DOHH2 (cell line): Measurements from ENCODE around the gene CHMP6.

ENCODE experiments used
- H3F3A ChIP-seq: fragments of 200-600 bp; sonication (generic), shearing (Covaris generic); 2 replicates; pipeline ENCODE4 v1.6.0; 2016; ENCODE audit warnings: antibody characterized with exemption, mild to moderate bottlenecking; ENCODE audit not compliant: control insufficient read depth, insufficient read depth
- H3K27ac ChIP-seq: fragments of 200-600 bp; sonication (generic); 2 replicates; pipeline ENCODE4 v1.5.1; 2014; ENCODE audit warnings: low read depth, mild to moderate bottlenecking, low read length, moderate library complexity
- H3K27me3 ChIP-seq: fragments of 200-600 bp; sonication (generic); 2 replicates; pipeline ENCODE4 v1.6.1; 2014; ENCODE audit warnings: mild to moderate bottlenecking, low read length, mixed read lengths; ENCODE audit not compliant: control insufficient read depth
- H3K36me3 ChIP-seq: fragments of 200-600 bp; sonication (generic); 2 replicates; pipeline ENCODE4 v1.6.1; 2014; ENCODE audit warnings: mild to moderate bottlenecking, low read length, moderate library complexity, mixed read lengths; ENCODE audit not compliant: control insufficient read depth
- H3K4me1 ChIP-seq: fragments of 200-600 bp; sonication (generic); 2 replicates; pipeline ENCODE4 v1.6.1; 2014; ENCODE audit warnings: mild to moderate bottlenecking, low read length, mixed read lengths; ENCODE audit not compliant: control insufficient read depth
- H3K4me2 ChIP-seq: fragments of 200-600 bp; sonication (generic); 2 replicates; pipeline ENCODE4 v1.6.0; 2014; ENCODE audit warnings: mild to moderate bottlenecking, low read length, moderate library complexity
- H3K4me3 ChIP-seq: fragments of 200-600 bp; sonication (generic); 2 replicates; pipeline ENCODE4 v1.5.1; 2014; ENCODE audit warnings: mild to moderate bottlenecking, low read length, mixed read lengths
- H3K79me2 ChIP-seq: fragments of 200-600 bp; sonication (generic); 2 replicates; pipeline ENCODE4 v1.6.1; 2014; ENCODE audit warnings: mild to moderate bottlenecking, low read length, mixed read lengths; ENCODE audit not compliant: control insufficient read depth
- H3K9me2 ChIP-seq: fragments of 200-600 bp; sonication (generic); replicated peaks from 2 replicates; pipeline ENCODE4 v1.6.1; 2014; ENCODE audit warnings: mild to moderate bottlenecking, low read length, mixed read lengths; ENCODE audit not compliant: control insufficient read depth
- H3K9me3 ChIP-seq: fragments of 200-600 bp; sonication (generic); 2 replicates; pipeline ENCODE4 v1.6.1; 2014; ENCODE audit warnings: antibody characterized with exemption, low read length, mixed read lengths; ENCODE audit not compliant: control insufficient read depth, insufficient read depth
- H4K20me1 ChIP-seq: fragments of 200-600 bp; sonication (generic); 2 replicates; pipeline ENCODE4 v1.6.0; 2014; ENCODE audit warnings: low read depth, mild to moderate bottlenecking, antibody characterized with exemption, low read length, moderate library complexity; ENCODE audit not compliant: control insufficient read depth, insufficient read depth
- EZH2phosphoT487 ChIP-seq: fragments of 200-600 bp; sonication (generic); IDR thresholded peaks from 2 replicates; pipeline ENCODE4 v1.6.1; 2017; ENCODE audit warnings: borderline replicate concordance, mild to moderate bottlenecking, antibody characterized with exemption, low read length, moderate library complexity, mixed read lengths
- TF ChIP-seq, protein P1 (sequence below): fragments of 200-600 bp; sonication (generic); IDR thresholded peaks from one replicate; pipeline ENCODE4 v1.5.1; 2014; ENCODE audit warnings: antibody characterized with exemption, mild to moderate bottlenecking, low read depth, low read length; ENCODE audit not compliant: poor library complexity, severe bottlenecking

CHMP6 gene

DNA sequence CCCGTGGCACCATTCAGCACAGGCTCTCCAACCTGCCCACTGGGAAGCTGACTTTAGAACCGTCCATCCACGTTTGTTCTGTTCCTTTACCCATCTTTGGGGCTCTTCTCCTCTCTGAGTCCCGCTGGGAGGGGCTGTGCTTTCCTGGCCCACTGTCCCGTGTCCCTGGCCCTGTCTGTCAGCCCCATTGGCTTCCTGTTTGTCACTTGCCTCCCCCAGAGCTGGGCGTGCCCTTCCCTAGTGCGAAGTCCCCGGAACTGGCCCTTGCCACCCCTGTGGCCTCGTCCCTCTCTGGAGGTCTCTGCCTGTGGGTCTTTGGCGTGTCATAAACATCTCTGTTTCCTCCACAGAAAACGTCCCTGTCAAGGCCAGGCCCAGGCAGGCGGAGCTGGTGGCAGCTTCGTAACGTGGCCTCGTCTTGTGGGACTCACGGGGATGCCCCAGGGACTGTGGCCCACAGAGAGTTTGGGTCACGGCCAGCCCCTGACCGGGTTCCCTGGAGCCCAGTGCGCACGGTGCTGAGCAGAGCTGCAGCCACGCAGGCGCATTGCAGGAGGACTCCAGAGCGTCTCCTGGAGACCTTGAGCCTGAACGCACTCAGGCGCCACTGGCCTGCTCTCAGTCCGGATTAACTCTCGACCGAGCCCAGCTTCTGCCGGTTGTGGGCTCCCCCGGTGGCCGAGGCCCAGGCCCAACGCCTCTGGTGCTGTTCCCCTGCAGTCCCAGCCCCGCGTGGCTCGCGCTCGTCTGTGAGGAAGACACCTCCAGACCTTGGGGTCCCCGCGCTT is 7.3 kb downstream of the CHMP6 start:
- Histone ChIP-seq H4K20me1 (no peaks in the 10 kb centered on the region), H3K27me3 (no peaks in the 10 kb centered on the region), H3K9me3 (no peaks in the 10 kb centered on the region), H3K79me2 (no peaks in the 10 kb centered on the region), H3K4me2 (no peak overlapping the region), H3K36me3 (peaks cover 16% of the 10 kb centered on the region), H3K4me3 (no peak overlapping the region), H3F3A (no peaks in the 10 kb centered on the region), H3K27ac (no peak overlapping the region), H3K9me2 (no peaks in the 10 kb centered on the region), H3K4me1 (no peaks in the 10 kb centered on the region)
- TF ChIP-seq, protein P1, sequence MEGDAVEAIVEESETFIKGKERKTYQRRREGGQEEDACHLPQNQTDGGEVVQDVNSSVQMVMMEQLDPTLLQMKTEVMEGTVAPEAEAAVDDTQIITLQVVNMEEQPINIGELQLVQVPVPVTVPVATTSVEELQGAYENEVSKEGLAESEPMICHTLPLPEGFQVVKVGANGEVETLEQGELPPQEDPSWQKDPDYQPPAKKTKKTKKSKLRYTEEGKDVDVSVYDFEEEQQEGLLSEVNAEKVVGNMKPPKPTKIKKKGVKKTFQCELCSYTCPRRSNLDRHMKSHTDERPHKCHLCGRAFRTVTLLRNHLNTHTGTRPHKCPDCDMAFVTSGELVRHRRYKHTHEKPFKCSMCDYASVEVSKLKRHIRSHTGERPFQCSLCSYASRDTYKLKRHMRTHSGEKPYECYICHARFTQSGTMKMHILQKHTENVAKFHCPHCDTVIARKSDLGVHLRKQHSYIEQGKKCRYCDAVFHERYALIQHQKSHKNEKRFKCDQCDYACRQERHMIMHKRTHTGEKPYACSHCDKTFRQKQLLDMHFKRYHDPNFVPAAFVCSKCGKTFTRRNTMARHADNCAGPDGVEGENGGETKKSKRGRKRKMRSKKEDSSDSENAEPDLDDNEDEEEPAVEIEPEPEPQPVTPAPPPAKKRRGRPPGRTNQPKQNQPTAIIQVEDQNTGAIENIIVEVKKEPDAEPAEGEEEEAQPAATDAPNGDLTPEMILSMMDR: no peak
- TF ChIP-seq EZH2phosphoT487: no peak

DNA sequence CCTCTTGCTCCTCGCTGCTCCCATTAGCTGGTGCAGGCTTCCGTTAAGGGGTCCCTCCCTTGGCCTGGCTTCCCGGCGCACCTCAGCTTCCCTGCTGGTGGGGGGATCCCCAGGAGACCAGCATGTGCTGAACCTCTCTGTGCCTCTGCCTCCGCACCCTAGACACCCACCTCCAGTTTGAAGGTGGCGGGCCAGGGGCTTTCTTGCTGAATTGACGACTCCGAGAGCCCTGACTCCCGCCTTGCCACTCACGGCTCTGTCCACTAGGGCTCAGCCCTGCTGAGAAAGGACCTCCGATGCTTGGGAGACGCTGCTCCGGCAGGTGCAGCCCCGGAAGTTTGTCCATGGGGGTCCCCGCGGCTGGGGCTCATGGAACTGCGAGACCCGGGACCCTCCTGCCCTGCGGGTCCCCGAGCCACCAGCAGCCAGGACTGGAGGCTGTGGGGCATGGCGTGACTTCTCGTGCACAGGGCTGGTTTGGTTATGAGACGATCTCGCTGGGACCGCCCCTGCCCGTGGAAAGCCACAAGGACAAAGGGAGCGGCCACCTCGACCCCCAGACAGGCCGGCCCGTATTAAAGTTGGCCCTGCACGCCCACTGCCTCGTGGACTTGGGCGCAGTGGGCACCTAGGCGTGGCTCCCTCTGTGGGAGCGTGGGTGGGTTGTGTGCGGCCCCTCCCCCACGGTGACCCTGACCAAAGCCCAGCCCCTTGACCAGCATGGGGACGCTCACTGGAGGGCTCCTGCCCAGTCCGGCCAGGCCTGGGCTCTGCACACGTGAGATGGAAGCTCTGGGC is 8.1 kb downstream of the CHMP6 start:
- Histone ChIP-seq H3K36me3 (peaks cover 16% of the 10 kb centered on the region), H3K79me2 (no peaks in the 10 kb centered on the region), H3K4me1 (no peaks in the 10 kb centered on the region), H3K27me3 (peaks cover 3% of the 10 kb centered on the region), H3K9me2 (no peaks in the 10 kb centered on the region), H4K20me1 (no peaks in the 10 kb centered on the region), H3F3A (no peaks in the 10 kb centered on the region), H3K9me3 (no peaks in the 10 kb centered on the region), H3K27ac (no peak overlapping the region), H3K4me2 (no peak overlapping the region), H3K4me3 (no peak overlapping the region)
- TF ChIP-seq, protein P1: no peak
- no peak for TF ChIP-seq EZH2phosphoT487

DNA sequence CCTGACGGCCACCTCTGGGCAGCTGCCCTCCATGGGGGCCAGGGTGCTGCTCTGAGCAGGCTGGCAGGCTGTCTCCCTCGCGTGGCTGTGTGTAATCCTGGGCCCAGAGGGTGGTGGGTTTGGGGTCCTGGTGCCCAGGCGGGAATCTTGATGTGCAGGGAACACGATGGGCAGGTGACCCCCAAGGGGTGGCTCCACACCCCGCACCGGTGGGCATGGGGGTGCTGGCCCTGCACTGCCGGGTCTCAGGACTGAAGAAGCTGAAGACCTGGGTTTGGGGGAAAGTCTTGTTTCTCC is 8.6 kb downstream of the CHMP6 start:
- Histone ChIP-seq H3K36me3 (peaks cover 16% of the 10 kb centered on the region), H3K4me2 (no peak overlapping the region), H3K27me3 (peaks cover 5% of the 10 kb centered on the region), H3K4me1 (no peaks in the 10 kb centered on the region), H3F3A (no peaks in the 10 kb centered on the region), H3K9me3 (no peaks in the 10 kb centered on the region), H4K20me1 (no peaks in the 10 kb centered on the region), H3K79me2 (no peaks in the 10 kb centered on the region), H3K9me2 (no peaks in the 10 kb centered on the region), H3K4me3 (no peak overlapping the region), H3K27ac (no peak overlapping the region)
- TF ChIP-seq EZH2phosphoT487: no peak
- TF ChIP-seq, protein P1: no peak
